ENCODE data around the gene NSD2.

Gene NSD2

GRCh38 chr4:1985294-1985693 lies 114.1 kb downstream of the NSD2 start:
- DNase-seq = no peak
- H3K27me3 Mint-ChIP-seq = no peaks in the 10 kb centered on the region
- H3K27ac Mint-ChIP-seq = no peak overlapping the region
- H3K4me3 Mint-ChIP-seq = no peak overlapping the region
- no peaks in the 10 kb centered on the region for H3K4me1 Mint-ChIP-seq
- peaks cover 42 to 43% of the 10 kb centered on the region in 2 donors for H3K36me3 Mint-ChIP-seq
- H3K9me3 Mint-ChIP-seq = no peaks in the 10 kb centered on the region
- ATAC-seq (replicated peaks) = no peak

GRCh38 chr4:1985780-1986577 lies 114.8 kb downstream of the NSD2 start:
- H3K27me3 Mint-ChIP-seq = no peaks in the 10 kb centered on the region
- H3K4me1 Mint-ChIP-seq = no peaks in the 10 kb centered on the region
- peak overlapping the region; percentile 62 for H3K27ac Mint-ChIP-seq
- peaks cover 46% of the 10 kb centered on the region in 2 donors for H3K36me3 Mint-ChIP-seq
- no peak overlapping the region for H3K4me3 Mint-ChIP-seq
- ATAC-seq (replicated peaks) (no peak), DNase-seq (no peak)
- no peaks in the 10 kb centered on the region for H3K9me3 Mint-ChIP-seq

- Mint-ChIP-seq H3K4me3 (no peak overlapping the region), H3K9me3 (no peaks in the 10 kb centered on the region), H3K4me1 (no peaks in the 10 kb centered on the region), H3K27me3 (no peaks in the 10 kb centered on the region), H3K27ac (peak overlapping the region; percentile 25), H3K36me3 (peaks cover 39 to 44% of the 10 kb centered on the region in 2 donors)
- ATAC-seq (replicated peaks) = no peak
- DNase-seq = no peak
Observed at GRCh38 chr4:1986578-1987210, 115.5 kb downstream of the NSD2 start.

GRCh38 chr4:1987296-1987695 lies 116.1 kb downstream of the NSD2 start:
- Mint-ChIP-seq H3K4me1 (no peaks in the 10 kb centered on the region), H3K36me3 (peaks cover 33 to 40% of the 10 kb centered on the region in 2 donors), H3K27ac (no peak overlapping the region), H3K9me3 (no peaks in the 10 kb centered on the region), H3K4me3 (no peak overlapping the region), H3K27me3 (no peaks in the 10 kb centered on the region)
- no peak for ATAC-seq (replicated peaks)
- no peak for DNase-seq

GRCh38 chr4:1987721-1988326 lies 116.6 kb downstream of the NSD2 start:
- ATAC-seq (replicated peaks) = no peak
- Mint-ChIP-seq H3K27me3 (no peaks in the 10 kb centered on the region), H3K36me3 (peaks cover 30 to 34% of the 10 kb centered on the region in 2 donors), H3K4me1 (no peaks in the 10 kb centered on the region), H3K4me3 (no peak overlapping the region), H3K9me3 (no peaks in the 10 kb centered on the region), H3K27ac (no peak overlapping the region)
- DNase-seq = no peak

- Mint-ChIP-seq H3K27me3 (no peaks in the 10 kb centered on the region), H3K27ac (no peak overlapping the region), H3K4me3 (no peak overlapping the region), H3K9me3 (no peaks in the 10 kb centered on the region), H3K36me3 (peaks cover 34 to 36% of the 10 kb centered on the region in 2 donors), H3K4me1 (no peaks in the 10 kb centered on the region)
- ATAC-seq (replicated peaks) (no peak), DNase-seq (no peak)
Observed at GRCh38 chr4:1988327-1988724, 117.1 kb downstream of the NSD2 start.

- ATAC-seq (replicated peaks) = no peak
- no peaks in the 10 kb centered on the region for H3K27me3 Mint-ChIP-seq
- peaks cover 28 to 29% of the 10 kb centered on the region in 2 donors for H3K36me3 Mint-ChIP-seq
- H3K4me3 Mint-ChIP-seq = no peak overlapping the region
- DNase-seq = no peak
- no peaks in the 10 kb centered on the region for H3K4me1 Mint-ChIP-seq
- H3K27ac Mint-ChIP-seq = no peak overlapping the region
- no peaks in the 10 kb centered on the region for H3K9me3 Mint-ChIP-seq
Observed at GRCh38 chr4:1989533-1990347, 118.5 kb downstream of the NSD2 start.

GRCh38 chr4:1990348-1990645 lies 119.1 kb downstream of the NSD2 start:
- DNase-seq (no peak), ATAC-seq (replicated peaks) (no peak)
- H3K27me3 Mint-ChIP-seq = no peaks in the 10 kb centered on the region
- H3K4me3 Mint-ChIP-seq = no peak overlapping the region
- no peaks in the 10 kb centered on the region for H3K9me3 Mint-ChIP-seq
- peaks cover 27 to 28% of the 10 kb centered on the region in 2 donors for H3K36me3 Mint-ChIP-seq
- no peaks in the 10 kb centered on the region for H3K4me1 Mint-ChIP-seq
- no peak overlapping the region for H3K27ac Mint-ChIP-seq

GRCh38 chr4:1990676-1991075 lies 119.5 kb downstream of the NSD2 start:
- Mint-ChIP-seq H3K4me3 (no peak overlapping the region), H3K27ac (peak overlapping the region; percentile 3), H3K36me3 (peaks cover 28 to 30% of the 10 kb centered on the region in 2 donors)

GRCh38 chr4:1991087-1991486 lies 119.9 kb downstream of the NSD2 start:
- DNase-seq = no peak
- no peaks in the 10 kb centered on the region for H3K27me3 Mint-ChIP-seq
- H3K9me3 Mint-ChIP-seq = no peaks in the 10 kb centered on the region
- H3K36me3 Mint-ChIP-seq = peaks cover 31 to 34% of the 10 kb centered on the region in 2 donors
- peaks cover 0 to 5% of the 10 kb centered on the region in 2 donors for H3K4me1 Mint-ChIP-seq
- no peak overlapping the region for H3K4me3 Mint-ChIP-seq
- no peak overlapping the region for H3K27ac Mint-ChIP-seq
- ATAC-seq (replicated peaks) = no peak

More at GRCh38 chr4:1990676-1991075, 119.5 kb downstream of the NSD2 start:
- Mint-ChIP-seq H3K27me3 (no peaks in the 10 kb centered on the region), H3K4me1 (peaks cover 0 to under 1% of the 10 kb centered on the region in 2 donors), H3K9me3 (no peaks in the 10 kb centered on the region)
- ATAC-seq (replicated peaks) (no peak), DNase-seq (no peak)

- no peak for DNase-seq
- peaks cover 31 to 41% of the 10 kb centered on the region in 2 donors for H3K36me3 Mint-ChIP-seq
- peaks cover 0 to under 1% of the 10 kb centered on the region in 2 donors for H3K9me3 Mint-ChIP-seq
- no peak overlapping the region for H3K4me3 Mint-ChIP-seq
- no peak overlapping the region for H3K27ac Mint-ChIP-seq
- no peak for ATAC-seq (replicated peaks)
- H3K4me1 Mint-ChIP-seq = peaks cover 2 to 12% of the 10 kb centered on the region in 2 donors
- H3K27me3 Mint-ChIP-seq = no peaks in the 10 kb centered on the region
Observed at GRCh38 chr4:1991596-1992434, 120.6 kb downstream of the NSD2 start.

GRCh38 chr4:1992468-1993168 lies 121.4 kb downstream of the NSD2 start:
- H3K4me3 Mint-ChIP-seq = no peak overlapping the region
- peaks cover 3 to 4% of the 10 kb centered on the region in 2 donors for H3K9me3 Mint-ChIP-seq
- H3K27me3 Mint-ChIP-seq = no peaks in the 10 kb centered on the region
- no peak overlapping the region for H3K27ac Mint-ChIP-seq
- H3K4me1 Mint-ChIP-seq = peaks cover 5 to 16% of the 10 kb centered on the region in 2 donors
- peaks cover 36 to 45% of the 10 kb centered on the region in 2 donors for H3K36me3 Mint-ChIP-seq
- ATAC-seq (replicated peaks) = no peak
- DNase-seq = no peak

- Mint-ChIP-seq H3K4me3 (no peak overlapping the region), H3K36me3 (peaks cover 41 to 45% of the 10 kb centered on the region in 2 donors), H3K27me3 (no peaks in the 10 kb centered on the region), H3K9me3 (peaks cover 8 to 10% of the 10 kb centered on the region in 2 donors), H3K27ac (no peak overlapping the region), H3K4me1 (peaks cover 9 to 21% of the 10 kb centered on the region in 2 donors)
- no peak for DNase-seq
- ATAC-seq (replicated peaks) = no peak
Observed at GRCh38 chr4:1993169-1993516, 122.0 kb downstream of the NSD2 start.

All from stimulated activated naive B cell treated with anti-CD40 and anti-IgM and Interleukin-4, amounts not matched to agents 10 μg/mL and 1 μg/mL and 100 μg/mL, for 72 hours (primary cell).